GM12875 (cell line): ENCODE data around the gene ANO4.
"Not testable (repeated sequence)": the region's sequence is repeated elsewhere in the genome, so short reads cannot be mapped to it uniquely, and the experiment has no call there.

Experiments
- H3K4me3 ChIP-seq: one replicate; pipeline ENCODE4 v1.5.1; 2011; ENCODE audit warnings: low read depth, low read length, control low read depth
- CTCF ChIP-seq: IDR thresholded peaks from 2 replicates; pipeline ENCODE4 v1.5.1; 2011; ENCODE audit warnings: low read depth, mild to moderate bottlenecking, control low read depth, inconsistent platforms, low read length, moderate library complexity, borderline replicate concordance; ENCODE audit not compliant: insufficient read depth

Gene ANO4

GRCh38 chr12:100982511-100983183 is 188.1 kb downstream of the ANO4 start:
- H3K4me3 ChIP-seq, result no peak overlapping the region
- TF ChIP-seq CTCF, result no peak

GRCh38 chr12:100984796-100985195 is 190.2 kb downstream of the ANO4 start:
- no peak overlapping the region for H3K4me3 ChIP-seq
- no peak for TF ChIP-seq CTCF

GRCh38 chr12:100986595-100987547 is 192.3 kb downstream of the ANO4 start:
- TF ChIP-seq CTCF, result no peak
- H3K4me3 ChIP-seq, result no peak overlapping the region

GRCh38 chr12:100987552-100988521 is 193.3 kb downstream of the ANO4 start:
- no peak overlapping the region for H3K4me3 ChIP-seq
- TF ChIP-seq CTCF, result peak; percentile 62; the same call in 1 of the 2 replicates

GRCh38 chr12:100989509-100989908 is 194.9 kb downstream of the ANO4 start:
- not testable (repeated sequence) for H3K4me3 ChIP-seq

GRCh38 chr12:100991102-100991501 is 196.5 kb downstream of the ANO4 start:
- TF ChIP-seq CTCF, result no peak
- H3K4me3 ChIP-seq, result no peak overlapping the region

GRCh38 chr12:100992194-100992593 is 197.6 kb downstream of the ANO4 start:
- no peak for TF ChIP-seq CTCF

More at GRCh38 chr12:100992194-100992593, 197.6 kb downstream of the ANO4 start:
- H3K4me3 ChIP-seq, result no peak overlapping the region
